Choroid plexus epithelial cell (primary cell): Measurements from ENCODE around the gene ADAM19.
A peak's percentile ranks its signal among the peaks of the same experiment; 100 is the strongest.

ENCODE experiments used
- DNase-seq: peaks from one replicate; pipeline ENCODE4 v3.0.0-alpha.2; 2010; ENCODE audit warnings: low read depth
- H3K4me3 ChIP-seq: 2 replicates; pipeline ENCODE4 v1.5.1; 2011; ENCODE audit warnings: low read depth, mild to moderate bottlenecking, control low read depth, low read length, moderate library complexity
- TF ChIP-seq, protein P1 (sequence below): conservative IDR thresholded peaks from 2 replicates; pipeline ENCODE4 v1.5.1; 2011; ENCODE audit warnings: low read depth, mild to moderate bottlenecking, control low read depth, inconsistent platforms, low read length, moderate library complexity

Gene ADAM19

DNA sequence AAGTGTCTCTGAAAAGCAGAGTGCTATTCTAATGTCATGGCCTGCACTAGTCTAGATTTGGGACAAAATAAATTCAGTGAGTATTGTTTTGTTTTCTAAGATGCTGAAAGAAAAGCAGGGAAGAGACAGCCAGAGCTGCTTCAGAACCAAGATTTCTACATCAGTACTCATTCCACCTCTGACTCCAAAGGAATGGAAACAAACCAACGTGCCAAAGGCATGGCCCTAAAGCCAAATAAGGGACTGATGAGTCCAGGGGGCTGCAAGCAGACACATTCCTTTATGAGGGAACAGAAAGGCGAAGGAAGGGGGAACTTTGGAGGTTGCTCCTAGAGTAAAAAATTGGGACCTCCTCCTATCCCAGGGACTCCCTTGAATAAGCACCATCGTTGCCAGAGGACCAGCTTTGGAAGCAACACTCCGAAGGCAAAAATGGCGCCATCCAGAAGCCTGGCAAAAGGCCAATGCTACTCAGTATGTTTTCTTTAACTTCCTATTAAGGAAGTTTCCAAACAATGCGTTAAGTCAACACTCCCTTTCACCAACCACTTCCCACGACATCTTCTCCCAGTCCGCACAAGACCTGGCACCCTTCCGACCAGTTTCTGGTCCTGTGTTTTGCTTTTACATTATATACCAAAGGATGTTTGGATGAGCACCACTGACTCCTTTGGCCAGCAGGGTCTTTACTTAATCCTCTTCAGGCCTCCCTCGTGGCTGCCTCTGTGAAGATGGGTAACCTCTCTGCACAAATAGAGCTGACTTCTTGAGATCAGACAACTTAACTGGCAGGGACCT lies 31.6 kb downstream of the ADAM19 start:
- no peak overlapping the region for H3K4me3 ChIP-seq
- TF ChIP-seq, protein P1, sequence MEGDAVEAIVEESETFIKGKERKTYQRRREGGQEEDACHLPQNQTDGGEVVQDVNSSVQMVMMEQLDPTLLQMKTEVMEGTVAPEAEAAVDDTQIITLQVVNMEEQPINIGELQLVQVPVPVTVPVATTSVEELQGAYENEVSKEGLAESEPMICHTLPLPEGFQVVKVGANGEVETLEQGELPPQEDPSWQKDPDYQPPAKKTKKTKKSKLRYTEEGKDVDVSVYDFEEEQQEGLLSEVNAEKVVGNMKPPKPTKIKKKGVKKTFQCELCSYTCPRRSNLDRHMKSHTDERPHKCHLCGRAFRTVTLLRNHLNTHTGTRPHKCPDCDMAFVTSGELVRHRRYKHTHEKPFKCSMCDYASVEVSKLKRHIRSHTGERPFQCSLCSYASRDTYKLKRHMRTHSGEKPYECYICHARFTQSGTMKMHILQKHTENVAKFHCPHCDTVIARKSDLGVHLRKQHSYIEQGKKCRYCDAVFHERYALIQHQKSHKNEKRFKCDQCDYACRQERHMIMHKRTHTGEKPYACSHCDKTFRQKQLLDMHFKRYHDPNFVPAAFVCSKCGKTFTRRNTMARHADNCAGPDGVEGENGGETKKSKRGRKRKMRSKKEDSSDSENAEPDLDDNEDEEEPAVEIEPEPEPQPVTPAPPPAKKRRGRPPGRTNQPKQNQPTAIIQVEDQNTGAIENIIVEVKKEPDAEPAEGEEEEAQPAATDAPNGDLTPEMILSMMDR, result peak; percentile 15
- peak; percentile 92 for DNase-seq

DNA sequence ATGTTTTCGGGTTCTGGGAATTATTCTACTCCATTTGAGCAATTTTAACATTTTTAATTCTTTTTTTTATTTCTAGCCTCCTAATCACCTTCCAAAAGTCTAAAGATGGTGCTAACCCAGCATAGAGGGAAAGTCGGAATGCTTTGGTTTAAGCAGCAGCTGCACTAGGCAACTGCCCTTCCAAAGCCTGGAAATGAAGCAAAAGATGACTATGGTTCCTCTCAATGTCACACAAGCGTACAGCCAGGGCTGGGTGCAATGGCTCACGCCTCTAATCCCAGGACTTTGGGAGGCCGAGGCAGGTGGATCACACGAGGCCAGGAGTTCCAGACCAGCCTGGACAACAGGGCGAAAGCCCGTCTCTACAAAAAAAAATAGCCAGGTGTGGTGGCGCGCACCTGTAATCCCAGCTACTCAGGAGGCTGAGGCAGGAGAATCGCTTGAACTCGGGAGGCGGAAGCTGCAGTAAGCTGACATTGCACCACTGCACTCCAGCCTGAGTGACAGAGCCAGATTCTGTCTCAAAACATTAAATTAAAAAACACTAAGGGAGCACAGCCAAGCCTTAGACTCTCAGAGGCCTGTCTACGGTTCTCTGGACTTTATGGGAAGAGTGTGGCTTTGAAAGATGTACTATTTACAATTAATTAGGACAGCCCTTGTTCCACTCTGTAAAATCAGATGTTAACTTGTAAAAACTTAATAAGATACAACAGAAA lies 33.1 kb downstream of the ADAM19 start:
- TF ChIP-seq, protein P1, result no peak
- H3K4me3 ChIP-seq, result no peak overlapping the region
- no peak for DNase-seq

- H3K4me3 ChIP-seq, result no peak overlapping the region
- peak; percentile 34 for DNase-seq
- TF ChIP-seq, protein P1, result no peak
These were observed 34.0 kb downstream of the ADAM19 start for GRCh38 chr5:157541447-157542118.

GRCh38 chr5:157540707-157541446 lies 34.7 kb downstream of the ADAM19 start:
- H3K4me3 ChIP-seq, result peak overlapping the region; percentile 14
- peak; percentile 80 for DNase-seq
- TF ChIP-seq, protein P1, result no peak

DNA sequence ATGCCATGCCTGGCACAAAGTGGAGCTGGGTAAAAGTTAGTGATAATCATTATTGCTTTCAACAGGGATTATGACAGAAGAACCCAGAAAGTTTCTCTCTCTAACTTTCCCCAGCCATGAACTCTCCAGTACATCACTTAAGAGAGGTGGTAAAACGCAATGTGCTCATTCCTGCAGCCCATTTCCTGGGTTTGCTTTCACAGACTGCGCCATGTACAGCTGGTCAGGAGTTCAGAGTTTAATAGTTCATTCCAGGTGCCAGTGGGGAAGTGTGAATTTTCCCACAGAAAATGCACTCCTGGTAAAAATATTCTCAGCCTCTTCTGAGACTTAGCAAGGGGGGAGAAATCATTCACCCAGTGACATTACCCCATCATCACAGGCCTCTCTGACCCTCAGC lies 35.5 kb downstream of the ADAM19 start:
- H3K4me3 ChIP-seq, result no peak overlapping the region
- TF ChIP-seq, protein P1, result no peak
- DNase-seq, result peak; percentile 42

- no peak overlapping the region for H3K4me3 ChIP-seq
- TF ChIP-seq, protein P1, result no peak
- no peak for DNase-seq
These were observed 36.0 kb downstream of the ADAM19 start for GRCh38 chr5:157539503-157540022.
